Measurements from ENCODE around the gene MYO18A. TPM values are rescaled to one million over a fixed set of nuclear protein-coding genes. Genes with fewer than 3 reads are reported as not detected.
"Not testable (repeated sequence)": the region's sequence is repeated elsewhere in the genome, so short reads cannot be mapped to it uniquely, and the experiment has no call there.

Gene MYO18A
- total and polyA plus RNA-seq, 2 of the 4 experiments (the other 2 are of a cell fraction), result 22.4 to 39.1 TPM

DNA sequence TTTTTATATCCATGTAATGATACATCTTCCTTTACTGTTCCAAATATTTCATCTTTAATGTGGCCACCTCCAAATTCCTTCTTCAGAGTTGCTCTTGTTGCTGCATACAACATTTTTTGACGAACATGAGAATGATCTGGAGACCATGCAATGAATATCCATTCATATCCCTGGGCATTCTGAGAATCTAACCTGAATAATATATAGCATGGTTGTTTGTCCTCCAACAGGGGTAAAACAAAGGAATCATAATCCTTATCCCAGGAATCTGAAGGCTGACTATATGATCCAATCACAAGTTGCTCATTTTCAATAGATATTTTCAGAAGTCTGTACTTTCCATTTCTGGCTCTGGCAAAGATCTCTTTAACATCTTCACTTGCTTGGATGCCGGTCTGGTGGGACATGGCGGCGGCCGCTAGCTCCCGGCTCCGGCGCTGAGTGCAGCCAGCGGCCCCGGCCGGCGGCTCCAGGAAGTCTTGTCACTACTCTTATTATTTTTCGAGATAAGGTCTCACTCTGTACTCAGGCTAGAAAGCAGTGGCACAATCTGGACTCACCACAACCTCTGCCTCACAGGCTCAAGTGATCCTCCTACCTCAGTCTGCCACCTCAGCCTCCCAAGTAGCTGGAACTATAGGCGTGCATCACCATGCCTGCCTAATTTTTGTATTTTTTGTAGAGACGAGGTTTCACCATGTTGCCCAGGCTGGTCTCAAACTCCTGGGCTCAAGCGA is 24.0 kb upstream of the MYO18A start:
- DNase-seq; H3K14ac ChIP-seq (replicated peaks; ENCODE audit: low read depth, low read length); H3K18ac ChIP-seq (ENCODE audit: low read depth, low read length); BruUV-seq (replicated peaks); H2AFZ ChIP-seq (replicated peaks; ENCODE audit: low read length, poor library complexity); H2BK20ac ChIP-seq (ENCODE audit: low read depth, low read length); H3K9me3 ChIP-seq (ENCODE audit: control insufficient read depth, insufficient read depth, low read length); H3K4ac ChIP-seq (ENCODE audit: low read depth, low read length); POLR2A ChIA-PET (ENCODE audit: unreplicated experiment); in situ Hi-C loops (cut with MboI; ENCODE audit: low sequenced_read_pairs); H3K27me3 ChIP-seq (ENCODE audit: control insufficient read depth, insufficient read depth, low read length); H4K91ac ChIP-seq (ENCODE audit: insufficient read depth, low read depth, low read length); H3K4me1 ChIP-seq (ENCODE audit: control insufficient read depth, insufficient read depth, low read length); H2AK5ac ChIP-seq (ENCODE audit: low read depth, low read length); H3K9me1 ChIP-seq (ENCODE audit: insufficient read depth, low read length); H3K4me2 ChIP-seq (ENCODE audit: low read depth, low read length); H3K23ac ChIP-seq (ENCODE audit: low read depth, low read length); H2BK5ac ChIP-seq (ENCODE audit: low read depth, low read length, poor library complexity, severe bottlenecking); H2BK15ac ChIP-seq (ENCODE audit: low read depth, low read length); H4K8ac ChIP-seq (ENCODE audit: low read depth in 2 of 2, low read length in 2 of 2); H4K5ac ChIP-seq (ENCODE audit: low read depth, low read length); H3K56ac ChIP-seq (ENCODE audit: extremely low read depth, insufficient read depth, low read length); H3K36me3 ChIP-seq (ENCODE audit: control insufficient read depth, insufficient read depth, low read length); H2AK9ac ChIP-seq (replicated peaks; ENCODE audit: low read depth, low read length, poor library complexity); H3K27ac ChIP-seq (ENCODE audit: insufficient read depth, low read length); intact Hi-C loops (cut with micrococcal nuclease); H2BK120ac ChIP-seq (ENCODE audit: low read depth, low read length); H3K79me1 ChIP-seq (ENCODE audit: low read depth in 1 of 2, low read length in 2 of 2); H4K20me1 ChIP-seq (ENCODE audit: insufficient read depth, low read length); H3K4me3 ChIP-seq (ENCODE audit: insufficient read depth, low read depth, low read length); H3K9ac ChIP-seq (ENCODE audit: low read depth, low read length); dilution Hi-C loops (cut with HindIII; ENCODE audit: low sequenced_read_pairs, unreplicated experiment); ATAC-seq (ENCODE audit: low read depth): not testable (repeated sequence)
- 86% methylated on average over 8 of the region's 16 CpGs; no CpG with 5 or more reads in 1 of the 2 experiments for WGBS, 2 experiments (ENCODE audit: extremely low coverage in 2 of 2, insufficient read length in 1 of 2)
- CTCF ChIA-PET, result interaction anchor here (1.1 kb wide), 1 partner anchor 80 kb away, joined by 3 read pairs; no protein-coding TSS in a partner anchor

Measured in IMR-90 (cell line).